ENCODE measurements around the gene KIF18A.
"Not testable (repeated sequence)": the region's sequence is repeated elsewhere in the genome, so short reads cannot be mapped to it uniquely, and the experiment has no call there.

Gene KIF18A

GRCh38 chr11:28106353-28107043 is 1.5 kb downstream of the KIF18A start:
- no peak for DNase-seq (ENCODE audit: low read depth, low spot score)

GRCh38 chr11:28105869-28106268 is 2.1 kb downstream of the KIF18A start:
- DNase-seq (ENCODE audit: low read depth, low spot score) = no peak

DNA sequence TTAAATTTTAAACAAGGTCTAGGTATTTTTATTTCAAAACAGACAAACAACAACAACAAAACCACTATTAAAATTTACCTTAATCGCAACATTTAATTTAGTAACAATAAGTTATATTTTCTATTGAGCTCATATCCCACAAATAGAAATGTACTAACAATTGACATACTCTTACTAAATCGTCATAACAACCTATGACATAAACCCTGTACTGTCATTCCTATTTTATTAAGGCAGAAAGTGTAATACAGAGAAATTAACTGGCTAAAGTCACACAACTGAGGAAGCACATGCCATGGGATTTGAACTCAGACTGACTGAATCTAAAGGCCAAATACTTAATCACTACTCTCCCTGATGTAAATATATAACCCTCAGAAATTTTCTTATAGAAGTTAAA is 3.0 kb downstream of the KIF18A start:
- DNase-seq (ENCODE audit: low read depth, low spot score) = no peak

GRCh38 chr11:28104425-28104824 is 3.5 kb downstream of the KIF18A start:
- DNase-seq (ENCODE audit: low read depth, low spot score) = no peak

DNA sequence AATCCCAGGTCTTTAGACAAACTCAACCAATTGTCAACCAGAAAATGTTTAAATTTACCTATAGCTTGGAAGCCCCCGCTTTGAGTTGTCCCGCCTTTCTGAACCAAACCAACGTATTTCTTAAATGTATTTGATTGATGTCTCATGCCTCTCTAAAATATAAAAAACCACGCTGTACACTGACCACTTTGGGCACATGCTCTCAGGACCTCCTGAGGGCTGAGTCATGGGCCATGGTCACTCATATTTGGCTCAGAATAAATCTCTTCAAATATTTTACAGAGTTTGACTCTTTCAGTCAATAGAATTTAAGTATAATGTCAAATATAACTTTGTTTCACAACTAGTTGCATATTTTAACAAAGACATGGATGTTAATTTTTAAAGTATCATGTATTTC is 5.7 kb downstream of the KIF18A start:
- not testable (repeated sequence) for DNase-seq (ENCODE audit: low read depth, low spot score)

DNA sequence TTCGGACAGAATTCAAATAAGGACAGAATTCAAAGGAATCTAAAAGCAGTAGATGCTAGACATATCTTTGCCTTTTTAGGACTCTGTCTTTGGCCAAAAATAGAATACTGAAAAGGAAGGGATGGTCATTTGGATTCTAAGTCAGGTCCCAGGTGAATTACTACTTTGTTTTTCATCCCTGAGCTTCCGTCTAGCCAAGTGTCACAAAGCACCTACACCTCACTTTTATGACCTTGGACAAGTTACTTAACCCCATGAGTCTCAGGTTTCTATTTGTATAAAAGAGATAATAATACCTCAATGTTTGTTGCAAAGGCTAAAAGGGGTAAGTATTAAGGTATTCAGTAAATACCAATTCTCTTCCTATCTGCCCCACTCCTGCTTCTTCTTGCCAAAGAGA is 7.3 kb downstream of the KIF18A start:
- DNase-seq (ENCODE audit: low read depth, low spot score) = no peak

DNA sequence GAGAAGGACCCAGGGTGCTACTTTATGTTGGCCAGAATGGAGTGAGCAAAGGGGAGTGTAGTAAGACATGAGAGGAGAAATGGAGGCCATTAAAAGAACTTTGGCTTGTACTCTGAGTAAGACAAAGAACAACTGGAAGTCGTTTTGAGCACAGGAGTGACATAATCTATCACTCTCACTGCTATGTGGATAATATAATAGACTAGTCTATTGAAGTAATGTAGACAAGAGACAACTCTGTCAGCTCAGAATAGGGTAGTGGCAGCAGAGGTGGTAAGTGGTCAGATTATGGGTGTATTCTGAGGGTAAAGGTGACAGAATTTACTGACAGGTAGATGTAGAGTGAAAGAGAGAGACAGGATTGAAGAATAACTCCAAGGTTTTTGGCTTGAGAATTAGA is 8.2 kb downstream of the KIF18A start:
- no peak for DNase-seq (ENCODE audit: low read depth, low spot score)

GRCh38 chr11:28098257-28098656 is 9.7 kb downstream of the KIF18A start:
- no peak for DNase-seq (ENCODE audit: low read depth, low spot score)

DNA sequence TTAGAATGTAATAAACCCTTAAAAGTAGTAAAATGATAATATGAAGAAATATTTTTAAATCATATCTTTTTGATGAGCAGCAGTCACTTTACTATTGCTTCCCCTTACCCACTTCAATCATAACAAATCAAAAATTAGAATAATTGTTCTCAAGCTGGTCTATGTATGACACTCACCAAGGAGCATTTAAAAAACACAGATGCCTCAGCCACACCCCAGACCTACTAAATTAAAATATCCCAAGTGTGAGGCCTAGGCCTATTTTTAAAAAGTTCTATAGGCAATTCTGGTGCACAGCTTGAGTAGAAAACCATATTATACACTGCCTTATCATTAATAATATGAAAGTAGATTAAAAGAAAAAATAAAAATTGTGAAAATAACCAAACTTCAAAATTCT is 15.2 kb downstream of the KIF18A start:
- DNase-seq (ENCODE audit: low read depth, low spot score) = no peak

GRCh38 chr11:28090052-28090749 is 17.8 kb downstream of the KIF18A start:
- DNase-seq (ENCODE audit: low read depth, low spot score) = no peak

DNA sequence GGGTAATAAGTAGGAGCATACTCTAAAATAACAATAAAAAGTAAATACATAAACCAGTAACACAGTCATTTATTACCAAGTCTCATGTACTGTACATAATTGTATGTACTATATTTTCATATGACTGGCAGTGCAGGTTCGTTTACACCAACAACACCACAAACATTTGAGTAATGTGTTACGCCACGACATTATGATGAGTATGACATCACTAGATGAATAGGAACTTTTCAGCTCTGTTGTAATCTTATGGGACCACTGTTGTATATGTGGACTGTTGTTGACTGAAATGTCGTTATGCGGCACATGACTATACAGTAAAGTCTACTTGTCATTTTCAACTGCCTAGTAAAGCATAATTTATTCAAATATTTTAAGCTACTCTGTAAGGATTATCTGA is 18.6 kb downstream of the KIF18A start:
- no peak for DNase-seq (ENCODE audit: low read depth, low spot score)

GRCh38 chr11:28087693-28088092 is 20.3 kb downstream of the KIF18A start:
- not testable (repeated sequence) for DNase-seq (ENCODE audit: low read depth, low spot score)

GRCh38 chr11:28087192-28087591 is 20.8 kb downstream of the KIF18A start:
- DNase-seq (ENCODE audit: low read depth, low spot score) = not testable (repeated sequence)

GRCh38 chr11:28086569-28086968 is 21.4 kb downstream of the KIF18A start:
- DNase-seq (ENCODE audit: low read depth, low spot score) = no peak

- no peak for DNase-seq (ENCODE audit: low read depth, low spot score)
Measured at GRCh38 chr11:28083118-28083517, 24.8 kb downstream of the KIF18A start.

DNA sequence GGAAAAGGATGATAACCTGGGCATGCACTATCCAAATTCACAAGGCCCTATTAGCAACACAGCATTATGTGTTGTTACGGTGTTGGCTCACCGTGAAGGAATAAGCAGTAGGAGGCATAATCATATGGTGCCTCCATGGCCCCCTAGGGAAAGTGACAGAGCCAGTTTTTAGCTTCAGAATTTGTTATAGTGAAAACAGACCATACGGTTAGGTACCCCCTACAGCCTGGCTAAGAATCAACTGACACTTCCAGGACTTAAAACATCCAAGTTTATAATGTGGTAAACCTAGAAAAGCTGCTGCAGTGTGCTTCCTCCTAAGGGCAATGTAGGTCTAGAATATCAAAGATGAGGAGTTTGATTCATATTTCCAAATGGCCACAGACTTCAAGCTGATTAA is 30.4 kb downstream of the KIF18A start:
- no peak for DNase-seq (ENCODE audit: low read depth, low spot score)

DNA sequence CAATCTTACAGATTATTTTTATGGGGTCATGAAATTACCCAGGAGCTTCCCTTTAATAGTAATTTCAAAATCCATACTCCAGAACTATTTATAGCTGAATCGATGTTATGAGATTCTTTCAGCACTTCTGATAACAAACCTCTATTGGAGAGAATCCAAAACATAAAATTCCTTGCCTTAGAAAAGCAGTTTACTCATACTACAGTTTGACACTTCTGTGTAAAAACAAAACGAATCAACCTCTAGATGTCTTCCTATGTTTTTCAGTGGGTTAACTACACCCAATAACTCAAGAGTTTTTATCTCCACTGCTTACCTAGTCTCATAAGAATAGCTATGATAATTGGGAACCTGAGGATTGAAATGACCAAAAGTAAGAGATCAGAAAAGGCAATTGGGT is 35.6 kb downstream of the KIF18A start:
- no peak for DNase-seq (ENCODE audit: low read depth, low spot score)

DNA sequence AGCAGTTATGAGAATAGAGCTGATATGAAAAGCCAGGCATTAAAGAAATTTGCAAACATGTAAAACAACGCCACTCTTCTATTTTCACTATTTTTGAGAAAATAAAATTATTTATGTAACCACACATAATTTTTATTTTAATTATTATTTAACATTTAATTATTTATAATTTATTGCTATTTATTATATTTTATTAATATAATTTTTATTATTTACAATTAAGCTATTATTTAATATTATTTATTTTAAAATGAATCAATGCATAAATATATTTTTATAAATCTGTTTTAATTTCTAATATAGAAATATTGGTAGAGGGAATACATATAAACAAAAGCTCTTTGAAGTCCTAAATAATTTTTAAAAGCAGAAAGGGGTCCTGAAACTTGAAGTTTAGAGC is 36.7 kb downstream of the KIF18A start:
- no peak for DNase-seq (ENCODE audit: low read depth, low spot score)

DNA sequence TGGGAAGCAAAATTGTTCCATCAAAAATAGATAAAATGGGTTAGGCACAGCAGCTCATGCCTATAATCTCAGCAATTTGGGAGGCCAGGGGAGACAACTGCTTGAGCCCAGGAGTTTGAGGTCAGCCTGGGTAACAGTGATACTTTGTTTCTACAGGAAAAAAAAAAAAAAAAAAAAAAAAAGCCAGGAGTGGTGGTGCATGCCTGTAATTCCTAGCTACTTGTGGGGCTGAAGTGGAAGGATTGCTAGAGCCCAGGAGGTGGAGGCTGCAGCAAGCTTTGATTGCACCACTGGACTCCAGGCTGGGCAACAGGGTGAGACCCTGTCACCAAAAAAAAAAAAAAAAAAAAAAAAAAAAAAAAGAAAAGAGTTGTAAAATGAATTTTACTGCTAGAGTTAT is 49.6 kb downstream of the KIF18A start:
- DNase-seq (ENCODE audit: low read depth, low spot score) = peak; percentile 1

GRCh38 chr11:28054821-28055220 is 53.1 kb downstream of the KIF18A start:
- DNase-seq (ENCODE audit: low read depth, low spot score) = no peak

- no peak for DNase-seq (ENCODE audit: low read depth, low spot score)
Measured at GRCh38 chr11:28049338-28050216, 58.4 kb downstream of the KIF18A start.

DNA sequence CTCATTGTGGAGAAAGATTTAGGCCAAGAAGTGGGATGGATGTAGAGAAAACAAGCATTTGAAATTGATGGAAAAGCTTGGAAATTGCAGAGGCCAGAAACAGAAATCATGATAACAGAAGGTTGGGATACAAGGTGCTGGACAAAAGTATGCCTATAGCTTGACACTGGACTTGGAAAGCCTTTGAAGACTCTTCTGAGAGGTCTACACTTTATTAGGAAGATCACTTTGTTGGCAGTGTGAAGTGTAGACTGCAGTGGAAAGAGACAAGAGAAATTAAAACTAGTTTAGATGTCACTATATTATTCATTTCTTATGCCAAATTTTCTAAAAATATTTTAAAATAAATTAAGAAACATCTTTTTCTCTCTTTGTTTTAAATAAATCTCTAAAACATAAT is 59.1 kb downstream of the KIF18A start:
- no peak for DNase-seq (ENCODE audit: low read depth, low spot score)
